HepG2 (cell line): ENCODE results near the gene PIGZ. TPM values are rescaled to one million over a fixed set of nuclear protein-coding genes. Genes with fewer than 3 reads are reported as not detected.

Source experiments
- ATF5 ChIP-seq: sonication (generic); formaldehyde crosslinking; IDR thresholded peaks from 2 replicates; pipeline ENCODE4 v1.4.0; 2020; ENCODE audit warnings: mild to moderate bottlenecking, low read depth, missing genetic modification reagents
- ELF3 ChIP-seq: IDR thresholded peaks from 2 replicates; pipeline ENCODE4 v1.6.1; 2016; ENCODE audit warnings: missing genetic modification reagents, missing compliant biosample characterization
- HMGXB3 ChIP-seq: sonication (generic); formaldehyde crosslinking; IDR thresholded peaks from 2 replicates; pipeline ENCODE4 v1.4.0; 2020; ENCODE audit warnings: missing genetic modification reagents, borderline replicate concordance
- HOXA9 ChIP-seq: sonication (generic); formaldehyde crosslinking; IDR thresholded peaks from 2 replicates; pipeline ENCODE4 v1.8.1; 2022; ENCODE audit warnings: missing genetic modification reagents, mild to moderate bottlenecking, moderate library complexity, borderline replicate concordance
- POLR2A ChIP-seq, 2 experiments: IDR thresholded peaks; 2 replicates each; pipeline ENCODE4 v1.6.1; 2011; ENCODE audit warnings: low read depth in 2 of 2, low read length in 2 of 2, mild to moderate bottlenecking in 1 of 2, moderate library complexity in 1 of 2; ENCODE audit not compliant: insufficient read depth in 1 of 2
- SOX13 ChIP-seq, 3 experiments: fragments of 450-650 bp in 1 of 3; sonication (generic) in 1 of 3; formaldehyde crosslinking in 1 of 3; IDR thresholded peaks in 2 of 3; conservative IDR thresholded peaks in 1 of 3; 2 replicates each; pipeline versions ENCODE4 v1.5.0 to v1.6.1; 2016 to 2020; ENCODE audit warnings: antibody characterized with exemption in 1 of 3, mild to moderate bottlenecking in 1 of 3, missing compliant biosample characterization in 1 of 3, missing genetic modification reagents in 1 of 3, moderate library complexity in 1 of 3
- TERF1 ChIP-seq: sonication (generic); formaldehyde crosslinking; IDR thresholded peaks from 2 replicates; pipeline ENCODE4 v1.8.0; 2022; ENCODE audit warnings: mild to moderate bottlenecking, missing genetic modification reagents, moderate library complexity
- THRA ChIP-seq: sonication (generic); formaldehyde crosslinking; IDR thresholded peaks from 2 replicates; pipeline ENCODE4 v1.4.0; 2020; ENCODE audit warnings: missing genetic modification reagents, borderline replicate concordance
- ZBTB2 ChIP-seq: sonication (generic); formaldehyde crosslinking; IDR thresholded peaks from 2 replicates; pipeline ENCODE4 v1.8.0; 2022; ENCODE audit warnings: low read depth, missing genetic modification reagents
- ZNF276 ChIP-seq: sonication (generic); formaldehyde crosslinking; IDR thresholded peaks from 2 replicates; pipeline ENCODE4 v1.4.0; 2020; ENCODE audit warnings: mild to moderate bottlenecking, low read depth, missing genetic modification reagents
- ZNF773 ChIP-seq: sonication (generic); formaldehyde crosslinking; IDR thresholded peaks from 2 replicates; pipeline ENCODE4 v1.4.0; 2020; ENCODE audit warnings: missing genetic modification reagents, borderline replicate concordance
- ZNF790 ChIP-seq: sonication (generic); formaldehyde crosslinking; IDR thresholded peaks from 2 replicates; pipeline ENCODE4 v1.8.0; 2022; ENCODE audit warnings: missing genetic modification reagents, mild to moderate bottlenecking, borderline replicate concordance
- polyA plus RNA-seq, 8 experiments: library from polyadenylated mRNA; depleted of rRNA in 3 of 8; stranded (reverse) in 7 of 8; unstranded in 1 of 8; fragments of >200 nt; fragmentation: Illumina TruSeq in 4 of 8; extraction: Trizol in 4 of 8; gene quantifications; 2 replicates each; pipeline versions ENCODE4 v1.2.1 to v1.2.3, GENCODE V29; 2011 to 2016; ENCODE audit warnings: low read depth in 4 of 8, missing spikeins in 1 of 8, mixed read lengths in 1 of 8; ENCODE audit not compliant: insufficient read depth in 1 of 8
- total RNA-seq, 5 experiments: library from RNA; depleted of rRNA; stranded (reverse); fragments of >200 nt; fragmentation: Illumina TruSeq; extraction: Trizol; gene quantifications; 2 replicates each; pipeline ENCODE4 v1.2.3, GENCODE V29; 2016; ENCODE audit warnings: low read depth in 1 of 5

Gene PIGZ
- total and polyA plus RNA-seq, 2 of the 13 experiments (the other 11 are each of a cell fraction or from before 2014, with no cell fraction given), result 4.7 to 60.5 TPM

GRCh38 chr3:196942226-196942914, 26.3 kb downstream of the PIGZ start, which contains the start of gene NCBP2 (continued):
- TF ChIP-seq ZNF790 (CRISPR knock-in tag), result peak; percentile 93
- TF ChIP-seq ATF5, result peak; percentile 87; the same call in 1 of the 2 replicates
- no peak; the same call in 1 of the 2 replicates for TF ChIP-seq ZNF276
- TF ChIP-seq THRA (CRISPR knock-in tag), result peak; percentile 27; the same call in 1 of the 2 replicates
- no peak for TF ChIP-seq ZNF773 (CRISPR knock-in tag)
- TF ChIP-seq ELF3 (CRISPR knock-in tag), result peak; percentile 100
- peak; percentile 75 for TF ChIP-seq ZBTB2 (CRISPR knock-in tag)
- TF ChIP-seq HMGXB3 (CRISPR knock-in tag), result peak; percentile 91
- TF ChIP-seq POLR2A (IDR thresholded peaks at IDR 0.05; ENCODE audit: insufficient read depth in 1 of 2, low read depth in 2 of 2, low read length in 2 of 2), result peak in 1 of 2 experiments; percentile 84; a peak in 2 of 4 replicates
- no peak for TF ChIP-seq SOX13 (IDR thresholded peaks at IDR 0.05)
- TF ChIP-seq SOX13 (CRISPR knock-in tag; conservative IDR thresholded peaks at IDR 0.05 in 1 of 2, IDR thresholded peaks at IDR 0.05 in 1 of 2), result peak in 1 of 2 experiments; percentile 65; a peak in 2 of 4 replicates
- TF ChIP-seq HOXA9 (CRISPR knock-in tag), result peak; percentile 68; the same call in 1 of the 2 replicates
- TF ChIP-seq TERF1 (CRISPR knock-in tag), result no peak
